OCI-LY3 (cell line): Measurements from ENCODE around the gene UBN1.

Source experiments
- CTCF ChIP-seq: fragments of 200-600, 300-600 bp; sonication (generic); IDR thresholded peaks from 2 replicates; pipeline ENCODE4 v1.5.1; 2014; ENCODE audit warnings: antibody characterized with exemption, low read length, low read depth
- EZH2phosphoT487 ChIP-seq: fragments of 200-600 bp; shearing (Covaris generic); IDR thresholded peaks from 2 replicates; pipeline ENCODE4 v1.6.1; 2018; ENCODE audit warnings: antibody characterized with exemption, mixed run types, low read depth

GRCh38 chr16:4852221-4852872 is 5.1 kb downstream of the UBN1 start:
- TF ChIP-seq CTCF (no peak), EZH2phosphoT487 (no peak)
